ENCODE results near the gene ACOX3. TPM values are rescaled to one million over a fixed set of nuclear protein-coding genes. Genes with fewer than 3 reads are reported as not detected.

ACOX3 gene
- total and polyA plus RNA-seq, 4 donors: 15.6 to 32.2 (median 21.5) TPM

- ATAC-seq (ENCODE audit: insufficient read depth, low FRiP score): no peak
- no peak overlapping the region for H3K9ac ChIP-seq (ENCODE audit: insufficient read depth in 1 of 2, low read length in 2 of 2)
- H3K27me3 ChIP-seq (ENCODE audit: control insufficient read depth in 3 of 3, insufficient read depth in 3 of 3, low read length in 2 of 3): no peaks in the 10 kb centered on the region
- DNase-seq: no peak
- peaks cover 0 to 23% (median 2%) of the 10 kb centered on the region in 5 donors for H3K4me1 ChIP-seq (ENCODE audit: control insufficient read depth in 5 of 5, insufficient read depth in 5 of 5, low read length in 5 of 5)
- no peak overlapping the region for H3K27ac ChIP-seq (ENCODE audit: low read depth in 1 of 2, low read length in 1 of 2)
- H3K4me3 ChIP-seq: no peak overlapping the region
- TF ChIP-seq CTCF (IDR thresholded peaks at IDR 0.05; ENCODE audit: control extremely low read depth, extremely low read depth): no peak
- WGBS, 2 donors: 68 to 77% methylated on average over 14 of the region's 14 CpGs
- H3K9me3 ChIP-seq (ENCODE audit: control insufficient read depth in 4 of 4, insufficient read depth in 3 of 4, low read length in 3 of 4): no peaks in the 10 kb centered on the region
- no peaks in the 10 kb centered on the region for H3K36me3 ChIP-seq (ENCODE audit: control insufficient read depth in 4 of 4, insufficient read depth in 4 of 4, low read length in 4 of 4)
Measured at GRCh38 chr4:8344377-8344776, 96.1 kb downstream of the ACOX3 start.

GRCh38 chr4:8343967-8344331 is 96.6 kb downstream of the ACOX3 start:
- no peak for TF ChIP-seq CTCF (IDR thresholded peaks at IDR 0.05; ENCODE audit: control extremely low read depth, extremely low read depth)
- H3K4me3 ChIP-seq: no peak overlapping the region
- H3K4me1 ChIP-seq (ENCODE audit: control insufficient read depth in 5 of 5, insufficient read depth in 5 of 5, low read length in 5 of 5): peaks cover 0 to 23% (median 2%) of the 10 kb centered on the region in 5 donors
- no peaks in the 10 kb centered on the region for H3K27me3 ChIP-seq (ENCODE audit: control insufficient read depth in 3 of 3, insufficient read depth in 3 of 3, low read length in 2 of 3)
- H3K36me3 ChIP-seq (ENCODE audit: control insufficient read depth in 4 of 4, insufficient read depth in 4 of 4, low read length in 4 of 4): no peaks in the 10 kb centered on the region
- ATAC-seq (ENCODE audit: insufficient read depth, low FRiP score) (no peak), DNase-seq (no peak)
- no peak overlapping the region for H3K27ac ChIP-seq (ENCODE audit: low read depth in 1 of 2, low read length in 1 of 2)
- no peak overlapping the region for H3K9ac ChIP-seq (ENCODE audit: insufficient read depth in 1 of 2, low read length in 2 of 2)
- 95 to 96% methylated on average over 11 of the region's 11 CpGs for WGBS, 2 donors
- H3K9me3 ChIP-seq (ENCODE audit: control insufficient read depth in 4 of 4, insufficient read depth in 3 of 4, low read length in 3 of 4): no peaks in the 10 kb centered on the region

GRCh38 chr4:8343262-8343966 is 97.1 kb downstream of the ACOX3 start:
- Histone ChIP-seq H3K9me3 (ENCODE audit: control insufficient read depth in 4 of 4, insufficient read depth in 3 of 4, low read length in 3 of 4) (no peaks in the 10 kb centered on the region), H3K27me3 (ENCODE audit: control insufficient read depth in 3 of 3, insufficient read depth in 3 of 3, low read length in 2 of 3) (no peaks in the 10 kb centered on the region), H3K4me1 (ENCODE audit: control insufficient read depth in 5 of 5, insufficient read depth in 5 of 5, low read length in 5 of 5) (peaks cover 0 to 23% (median 2%) of the 10 kb centered on the region in 5 donors), H3K9ac (ENCODE audit: insufficient read depth in 1 of 2, low read length in 2 of 2) (no peak overlapping the region), H3K4me3 (no peak overlapping the region), H3K27ac (ENCODE audit: low read depth in 1 of 2, low read length in 1 of 2) (no peak overlapping the region), H3K36me3 (ENCODE audit: control insufficient read depth in 4 of 4, insufficient read depth in 4 of 4, low read length in 4 of 4) (no peaks in the 10 kb centered on the region)
- DNase-seq (peak in 2 of 3 donors; percentile 14 to 54), ATAC-seq (ENCODE audit: insufficient read depth, low FRiP score) (no peak)
- TF ChIP-seq CTCF (IDR thresholded peaks at IDR 0.05; ENCODE audit: control extremely low read depth, extremely low read depth): no peak
- WGBS, 2 donors: 83 to 86% methylated on average over 27 to 28 of the region's 28 CpGs
